Ascending aorta (tissue), 2 donors: Measurements from ENCODE around the gene SDK1. TPM values are rescaled to one million over a fixed set of nuclear protein-coding genes. Genes with fewer than 3 reads are reported as not detected.

Source experiments
- DNase-seq, 2 donors: peaks; one replicate each; pipeline ENCODE4 v3.0.0-alpha.2; 2019; ENCODE audit warnings: low spot score in 2 of 2
- H3K27ac ChIP-seq, 2 donors: fragments of 200-600 bp; sonication (generic); one replicate each; pipeline ENCODE4 v1.5.1; 2016 to 2017; ENCODE audit warnings: mild to moderate bottlenecking in 1 of 2
- H3K27me3 ChIP-seq: fragments of 200-600 bp; sonication (generic); one replicate; pipeline ENCODE4 v1.5.1; 2017
- H3K36me3 ChIP-seq, 2 donors: fragments of 200-600 bp; sonication (generic); one replicate each; pipeline ENCODE4 v1.5.1; 2016
- H3K4me1 ChIP-seq, 2 donors: fragments of 200-600 bp; sonication (generic); one replicate each; pipeline ENCODE4 v1.5.1; 2016 to 2017; ENCODE audit warnings: mild to moderate bottlenecking in 1 of 2
- H3K4me3 ChIP-seq, 2 donors: fragments of 200-600 bp; sonication (generic); one replicate each; pipeline ENCODE4 v1.5.1; 2016 to 2017; ENCODE audit warnings: mild to moderate bottlenecking in 1 of 2
- H3K9me3 ChIP-seq, 2 donors: fragments of 200-600 bp; sonication (generic); one replicate each; pipeline ENCODE4 v1.5.1; 2016
- intact Hi-C: fragments of 100-400 bp; cut with DNase I; formaldehyde crosslinking; loops from one replicate; pipeline ENCODE4 v1.15.1; 2023
- total RNA-seq: library from RNA; depleted of rRNA; stranded (reverse); fragments of >200 nt; gene quantifications from one replicate; pipeline ENCODE4 v1.1.0, GENCODE V29; 2016
- TF ChIP-seq, protein P1 (sequence below), 3 experiments: fragments of 200-600 bp in 2 of 3; fragments of 450-650 bp in 1 of 3; sonication (generic) in 2 of 3; IDR thresholded peaks; one replicate each; pipeline ENCODE4 v1.5.1; 2016 to 2019; ENCODE audit warnings: antibody characterized with exemption in 3 of 3, mild to moderate bottlenecking in 1 of 3, moderate library complexity in 1 of 3

Gene SDK1
- total RNA-seq, 1 donor from 2014 or later: 13.3 TPM

DNA sequence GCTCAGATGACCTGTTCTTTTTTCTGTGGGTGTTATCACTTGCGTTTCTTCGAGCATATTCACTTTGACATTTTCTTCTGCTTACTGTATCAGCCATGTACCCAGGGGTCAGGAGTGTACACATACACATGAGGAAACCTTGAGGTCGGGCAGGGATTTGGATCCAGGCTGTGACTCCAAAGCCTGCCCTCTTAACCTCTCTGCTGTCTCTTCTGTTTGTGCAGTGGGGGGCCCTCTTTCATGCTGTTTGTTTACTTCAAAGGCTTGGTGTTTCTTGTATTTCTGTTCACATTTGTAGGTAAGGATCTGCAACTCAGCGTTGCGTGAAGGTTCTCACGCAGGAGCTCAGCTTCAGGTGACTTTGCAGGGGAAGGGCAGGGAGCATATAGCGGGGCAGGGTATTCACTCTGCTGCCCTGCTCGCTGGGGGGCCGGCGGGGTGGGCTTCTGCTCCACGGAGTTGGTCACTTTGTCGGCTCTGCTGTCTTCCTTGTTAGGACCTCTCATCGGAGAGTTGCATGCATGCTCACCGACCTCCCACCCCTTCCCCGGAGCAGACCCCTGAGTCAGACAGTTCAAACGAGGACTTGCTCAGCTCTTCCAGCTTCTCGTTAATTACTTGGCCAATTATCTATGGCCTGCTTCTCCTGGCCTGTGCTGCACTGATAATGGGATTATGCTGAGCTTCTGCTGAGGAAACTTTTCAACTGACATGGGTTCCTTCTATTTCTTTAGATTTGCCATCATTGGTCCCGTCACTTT is 77.5 kb downstream of the SDK1 start:
- intact Hi-C loops: no loop called here
- DNase-seq: no peak
- peaks cover 0 to 3% of the 10 kb centered on the region in 2 donors for H3K4me1 ChIP-seq
- H3K27ac ChIP-seq: no peak overlapping the region
- no peaks in the 10 kb centered on the region for H3K9me3 ChIP-seq
- no peak overlapping the region for H3K4me3 ChIP-seq
- H3K36me3 ChIP-seq: no peaks in the 10 kb centered on the region
- H3K27me3 ChIP-seq: no peaks in the 10 kb centered on the region
- TF ChIP-seq, protein P1, sequence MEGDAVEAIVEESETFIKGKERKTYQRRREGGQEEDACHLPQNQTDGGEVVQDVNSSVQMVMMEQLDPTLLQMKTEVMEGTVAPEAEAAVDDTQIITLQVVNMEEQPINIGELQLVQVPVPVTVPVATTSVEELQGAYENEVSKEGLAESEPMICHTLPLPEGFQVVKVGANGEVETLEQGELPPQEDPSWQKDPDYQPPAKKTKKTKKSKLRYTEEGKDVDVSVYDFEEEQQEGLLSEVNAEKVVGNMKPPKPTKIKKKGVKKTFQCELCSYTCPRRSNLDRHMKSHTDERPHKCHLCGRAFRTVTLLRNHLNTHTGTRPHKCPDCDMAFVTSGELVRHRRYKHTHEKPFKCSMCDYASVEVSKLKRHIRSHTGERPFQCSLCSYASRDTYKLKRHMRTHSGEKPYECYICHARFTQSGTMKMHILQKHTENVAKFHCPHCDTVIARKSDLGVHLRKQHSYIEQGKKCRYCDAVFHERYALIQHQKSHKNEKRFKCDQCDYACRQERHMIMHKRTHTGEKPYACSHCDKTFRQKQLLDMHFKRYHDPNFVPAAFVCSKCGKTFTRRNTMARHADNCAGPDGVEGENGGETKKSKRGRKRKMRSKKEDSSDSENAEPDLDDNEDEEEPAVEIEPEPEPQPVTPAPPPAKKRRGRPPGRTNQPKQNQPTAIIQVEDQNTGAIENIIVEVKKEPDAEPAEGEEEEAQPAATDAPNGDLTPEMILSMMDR (IDR thresholded peaks at IDR 0.05): no peak

DNA sequence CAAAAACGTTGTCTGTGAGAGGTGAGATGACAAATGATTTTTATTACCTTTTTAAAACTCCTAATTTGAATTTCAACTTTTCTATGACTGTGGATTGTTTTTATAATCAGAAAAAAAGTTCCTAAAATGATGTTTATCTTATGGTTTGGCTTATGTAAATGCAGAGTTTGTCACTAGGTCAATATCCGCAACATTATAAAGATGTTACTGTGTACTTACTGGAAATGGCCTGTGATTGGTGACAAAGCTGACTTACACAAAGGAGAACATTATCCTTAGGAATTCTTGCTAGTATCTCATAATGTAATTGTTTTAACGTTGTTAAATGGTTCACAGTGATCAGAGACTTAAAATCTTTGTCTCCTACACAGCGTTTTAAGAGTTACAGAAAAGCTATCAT is 79.0 kb downstream of the SDK1 start:
- Histone ChIP-seq H3K27ac (no peak overlapping the region), H3K4me1 (peaks cover 0 to 3% of the 10 kb centered on the region in 2 donors), H3K27me3 (no peaks in the 10 kb centered on the region), H3K36me3 (no peaks in the 10 kb centered on the region), H3K9me3 (no peaks in the 10 kb centered on the region), H3K4me3 (no peak overlapping the region)
- no peak for DNase-seq
- TF ChIP-seq, protein P1 (IDR thresholded peaks at IDR 0.05): no peak
- intact Hi-C loops: no loop called here

DNA sequence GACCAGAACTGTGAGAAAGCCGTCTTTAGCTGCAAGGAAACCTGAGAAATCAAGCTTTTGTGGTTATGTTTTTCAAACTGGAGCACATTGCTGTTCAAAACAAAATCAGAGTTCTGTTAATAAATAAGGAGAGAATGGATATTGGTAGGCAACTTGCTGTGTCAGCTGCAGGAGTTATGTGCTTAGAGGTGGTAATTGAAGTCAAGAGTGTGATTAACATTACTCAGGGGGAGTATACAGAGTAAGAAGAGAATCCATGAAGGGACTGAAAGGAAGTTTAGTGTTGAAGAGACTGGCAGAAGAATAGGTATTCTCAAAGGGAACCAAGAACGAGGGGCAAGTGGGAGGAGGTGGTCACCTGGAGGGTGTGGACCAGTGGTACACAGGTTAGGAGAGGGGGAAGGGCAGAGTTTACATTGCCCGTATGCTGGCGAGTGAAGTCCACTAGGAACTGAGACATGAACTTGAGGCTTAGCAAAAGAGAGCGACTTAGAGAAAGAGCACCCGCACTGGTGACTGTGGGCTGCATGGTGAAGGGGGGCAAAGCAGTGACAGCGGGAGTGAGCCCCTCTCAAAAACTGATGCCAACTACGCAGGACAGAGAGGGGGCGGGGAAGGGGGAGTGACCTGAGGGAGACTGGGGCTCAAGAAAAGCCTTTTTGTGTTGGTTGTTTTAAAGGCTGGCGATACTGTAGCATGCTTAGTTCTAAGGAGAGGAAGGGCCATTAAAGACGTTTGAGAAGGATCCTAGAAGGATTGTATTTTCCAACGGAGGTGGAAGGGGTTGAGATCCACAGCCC is 80.0 kb downstream of the SDK1 start:
- H3K4me3 ChIP-seq: no peak overlapping the region
- intact Hi-C loops: no loop called here
- H3K36me3 ChIP-seq: no peaks in the 10 kb centered on the region
- H3K27me3 ChIP-seq: no peaks in the 10 kb centered on the region
- TF ChIP-seq, protein P1 (IDR thresholded peaks at IDR 0.05): no peak
- no peak for DNase-seq
- peaks cover 0 to 3% of the 10 kb centered on the region in 2 donors for H3K4me1 ChIP-seq
- no peaks in the 10 kb centered on the region for H3K9me3 ChIP-seq
- H3K27ac ChIP-seq: no peak overlapping the region

DNA sequence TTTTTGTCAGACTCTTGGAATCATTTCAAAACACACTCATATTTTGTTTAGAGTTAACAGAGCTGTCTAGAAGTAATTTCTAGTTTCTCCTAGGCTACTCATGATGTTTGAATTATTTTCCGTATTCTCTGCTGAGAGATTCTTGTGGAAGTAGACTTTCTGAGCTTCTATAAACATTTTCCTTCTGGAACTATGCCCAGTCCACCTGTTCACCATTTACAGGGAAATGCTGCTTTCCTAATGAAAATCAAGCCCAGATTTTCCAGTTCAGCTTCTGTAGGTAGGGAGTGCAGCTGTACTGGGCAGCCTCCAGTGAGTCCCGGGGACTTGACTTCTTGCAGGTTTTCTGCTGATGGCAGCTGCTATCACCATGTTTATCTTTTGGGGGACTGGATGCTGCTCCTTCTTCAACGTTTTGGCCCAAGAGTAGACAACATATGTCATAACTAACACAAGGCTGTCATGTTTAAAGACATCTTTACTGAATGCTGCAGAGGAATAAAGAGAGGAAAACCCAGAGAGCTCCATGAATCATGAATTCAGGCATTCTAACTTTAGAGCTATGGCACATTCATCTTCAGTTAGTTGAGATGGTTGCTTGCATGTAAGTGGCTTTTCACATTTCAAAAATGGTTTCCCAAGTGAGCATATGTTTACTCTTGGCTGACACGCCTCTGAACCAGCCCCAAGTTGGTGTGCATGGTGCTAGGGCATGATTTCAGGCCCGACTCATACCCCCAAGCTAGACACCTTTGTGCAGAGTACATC is 85.6 kb downstream of the SDK1 start:
- Histone ChIP-seq H3K4me1 (no peaks in the 10 kb centered on the region), H3K4me3 (no peak overlapping the region), H3K36me3 (no peaks in the 10 kb centered on the region), H3K27me3 (no peaks in the 10 kb centered on the region), H3K9me3 (no peaks in the 10 kb centered on the region), H3K27ac (no peak overlapping the region)
- no peak for DNase-seq
- TF ChIP-seq, protein P1 (IDR thresholded peaks at IDR 0.05): no peak
- intact Hi-C loops: no loop called here

DNA sequence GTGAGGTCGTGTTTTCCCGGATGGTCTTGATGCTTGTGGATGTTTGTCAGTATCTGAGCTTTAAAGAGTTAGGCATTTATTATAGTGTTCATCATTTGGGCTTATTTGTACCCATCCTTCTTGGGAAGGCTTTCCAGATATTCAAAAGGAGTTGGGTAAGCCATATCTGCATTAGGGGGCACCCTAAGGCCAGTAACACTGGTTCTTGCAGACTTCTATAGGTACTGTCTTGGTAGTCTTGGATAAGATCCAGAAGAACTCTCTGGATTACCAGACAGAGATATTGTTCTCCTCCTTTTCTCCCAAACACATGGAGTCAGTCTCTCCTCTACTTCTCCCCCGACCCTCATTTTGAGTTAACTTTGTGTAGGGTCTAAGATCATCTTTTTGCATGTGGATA is 92.8 kb downstream of the SDK1 start:
- TF ChIP-seq, protein P1 (IDR thresholded peaks at IDR 0.05): no peak
- DNase-seq: no peak
- Histone ChIP-seq H3K27ac (no peak overlapping the region), H3K4me3 (no peak overlapping the region), H3K36me3 (no peaks in the 10 kb centered on the region), H3K9me3 (peaks cover 14 to 35% of the 10 kb centered on the region in 2 donors), H3K27me3 (no peaks in the 10 kb centered on the region), H3K4me1 (no peaks in the 10 kb centered on the region)
- intact Hi-C loops: no loop called here
